IMR-90 (cell line): ENCODE results near the gene M6PR. TPM values are rescaled to one million over a fixed set of nuclear protein-coding genes. Genes with fewer than 3 reads are reported as not detected.

Experiments
- ATAC-seq: fragments of 200-7000 bp; cut with Tn5 transposase; 2 replicates; pipeline ENCODE4 v1.9.1; 2020; ENCODE audit warnings: low read depth, mild to moderate bottlenecking, moderate library complexity
- BruUV-seq: library from RNA; stranded (reverse); fragments of 400-500 nt; replicated peaks from 2 replicates; lab custom pipeline; 2021; lab: Mats Ljungman, UMichigan
- CTCF ChIA-PET: fragments of 300-600 bp; formaldehyde crosslinking; extraction: SDS; loops from one replicate; lab custom pipeline; 2021; ENCODE audit warnings: antibody characterized with exemption; lab: Yijun Ruan, JAX
- POLR2A ChIA-PET: fragments of 300-600 bp; sonication (Branson Sonifier 250); formaldehyde crosslinking; loops from one replicate; lab custom pipeline; 2022; ENCODE audit warnings: antibody characterized with exemption; ENCODE audit not compliant: unreplicated experiment; lab: Charles Lee
- DNase-seq: peaks from one replicate; pipeline ENCODE4 v3.0.0; 2013
- H2AFZ ChIP-seq: replicated peaks from 2 replicates; pipeline ENCODE3; 2013; ENCODE audit warnings: low read length, mild to moderate bottlenecking; ENCODE audit not compliant: poor library complexity
- H2AK5ac ChIP-seq: 2 replicates; pipeline ENCODE4 v1.6.1; 2013; ENCODE audit warnings: low read depth, low read length, inconsistent platforms
- H2AK9ac ChIP-seq: replicated peaks from 2 replicates; pipeline ENCODE3; 2013; ENCODE audit warnings: mild to moderate bottlenecking, low read depth, low read length, moderate library complexity; ENCODE audit not compliant: poor library complexity
- H2BK120ac ChIP-seq: 2 replicates; pipeline ENCODE4 v1.6.1; 2013; ENCODE audit warnings: low read depth, low read length, inconsistent platforms
- H2BK15ac ChIP-seq: 3 replicates; pipeline ENCODE4 v1.6.1; 2013; ENCODE audit warnings: low read depth, low read length, inconsistent platforms
- H2BK20ac ChIP-seq: 2 replicates; pipeline ENCODE4 v1.6.1; 2013; ENCODE audit warnings: low read depth, mild to moderate bottlenecking, inconsistent platforms, low read length, moderate library complexity
- H2BK5ac ChIP-seq: 2 replicates; pipeline ENCODE4 v1.6.1; 2013; ENCODE audit warnings: mild to moderate bottlenecking, low read depth, low read length, inconsistent platforms; ENCODE audit not compliant: poor library complexity, severe bottlenecking
- H3K14ac ChIP-seq: replicated peaks from 2 replicates; pipeline ENCODE4 v1.6.1; 2013; ENCODE audit warnings: low read depth, low read length, inconsistent platforms
- H3K18ac ChIP-seq: 2 replicates; pipeline ENCODE4 v1.6.1; 2013; ENCODE audit warnings: low read depth, low read length, control low read depth
- H3K23ac ChIP-seq: 2 replicates; pipeline ENCODE4 v1.6.1; 2013; ENCODE audit warnings: low read depth, low read length, inconsistent platforms
- H3K27ac ChIP-seq: 2 replicates; pipeline ENCODE4 v1.5.1; 2013; ENCODE audit warnings: mild to moderate bottlenecking, control low read depth, low read length; ENCODE audit not compliant: insufficient read depth
- H3K27me3 ChIP-seq: 2 replicates; pipeline ENCODE4 v1.6.1; 2013; ENCODE audit warnings: low read length; ENCODE audit not compliant: control insufficient read depth, insufficient read depth
- H3K36me3 ChIP-seq: 2 replicates; pipeline ENCODE4 v1.6.1; 2013; ENCODE audit warnings: low read length, mixed read lengths; ENCODE audit not compliant: control insufficient read depth, insufficient read depth
- H3K4ac ChIP-seq: 2 replicates; pipeline ENCODE4 v1.6.1; 2013; ENCODE audit warnings: low read depth, low read length, inconsistent platforms
- H3K4me1 ChIP-seq: 2 replicates; pipeline ENCODE4 v1.6.1; 2013; ENCODE audit warnings: low read length, mixed read lengths; ENCODE audit not compliant: control insufficient read depth, insufficient read depth
- H3K4me2 ChIP-seq: 2 replicates; pipeline ENCODE4 v1.6.1; 2013; ENCODE audit warnings: low read depth, mild to moderate bottlenecking, control low read depth, low read length, moderate library complexity
- H3K4me3 ChIP-seq: 2 replicates; pipeline ENCODE4 v1.5.1; 2013; ENCODE audit warnings: low read depth, mild to moderate bottlenecking, control low read depth, low read length, moderate library complexity; ENCODE audit not compliant: insufficient read depth
- H3K56ac ChIP-seq: 2 replicates; pipeline ENCODE4 v1.6.1; 2013; ENCODE audit warnings: low read length, inconsistent platforms; ENCODE audit not compliant: insufficient read depth; ENCODE audit errors: extremely low read depth
- H3K79me1 ChIP-seq, 2 experiments: 2 replicates each; pipeline ENCODE4 v1.6.1; 2013; ENCODE audit warnings: low read length in 2 of 2, inconsistent platforms in 1 of 2, low read depth in 1 of 2
- H3K9ac ChIP-seq: 2 replicates; pipeline ENCODE4 v1.6.1; 2013; ENCODE audit warnings: low read depth, low read length, control low read depth
- H3K9me1 ChIP-seq: 2 replicates; pipeline ENCODE4 v1.6.1; 2013; ENCODE audit warnings: low read length, inconsistent platforms; ENCODE audit not compliant: insufficient read depth
- H3K9me3 ChIP-seq: 2 replicates; pipeline ENCODE4 v1.6.1; 2013; ENCODE audit warnings: low read length; ENCODE audit not compliant: control insufficient read depth, insufficient read depth
- H4K20me1 ChIP-seq: 2 replicates; pipeline ENCODE4 v1.6.1; 2013; ENCODE audit warnings: low read length, inconsistent platforms; ENCODE audit not compliant: insufficient read depth
- H4K5ac ChIP-seq: 2 replicates; pipeline ENCODE4 v1.6.1; 2013; ENCODE audit warnings: mild to moderate bottlenecking, low read depth, low read length, control low read depth
- H4K8ac ChIP-seq, 2 experiments: 2 replicates each; pipeline ENCODE4 v1.6.1; 2013; ENCODE audit warnings: low read depth in 2 of 2, low read length in 2 of 2, control low read depth in 1 of 2, inconsistent platforms in 1 of 2
- H4K91ac ChIP-seq: 2 replicates; pipeline ENCODE4 v1.6.1; 2013; ENCODE audit warnings: low read depth, low read length, inconsistent platforms; ENCODE audit not compliant: insufficient read depth
- BHLHE40 ChIP-seq: fragments of 150-350 bp; IDR thresholded peaks from 2 replicates; pipeline ENCODE4 v1.6.1; 2016; ENCODE audit warnings: mild to moderate bottlenecking, low read depth, low read length
- MXI1 ChIP-seq: IDR thresholded peaks from 2 replicates; pipeline ENCODE4 v1.6.1; 2012; ENCODE audit warnings: low read depth, mild to moderate bottlenecking, low read length, moderate library complexity, borderline replicate concordance
- WGBS, 2 experiments: methylation state at CpG; one replicate each; pipeline versions ENCODE4 v1.1.5 to v1.1.7; 2013; ENCODE audit warnings: missing lambda C conversion rate in 2 of 2; ENCODE audit not compliant: insufficient read length in 1 of 2; ENCODE audit errors: extremely low coverage in 2 of 2; 5-methylcytosine and 5-hydroxymethylcytosine counted together
- dilution Hi-C: fragments of 300-500 bp; cut with HindIII; formaldehyde crosslinking; loops from one replicate; pipeline ENCODE4 v1.14.3; 2018; ENCODE audit warnings: low sequenced_read_pairs; ENCODE audit not compliant: unreplicated experiment
- in situ Hi-C: fragments of 300-500 bp; cut with MboI; formaldehyde crosslinking; loops from 3 replicates; pipeline ENCODE4 v1.14.3; 2019; ENCODE audit warnings: low sequenced_read_pairs, inconsistent platforms, mixed read lengths
- intact Hi-C: fragments of 100-400 bp; cut with micrococcal nuclease; formaldehyde crosslinking; loops from 2 replicates; pipeline ENCODE4 v1.10.0; 2022
- polyA plus RNA-seq, 3 experiments: library from polyadenylated mRNA; depleted of rRNA; stranded (reverse); fragments of >200 nt; gene quantifications; 2 replicates each; pipeline ENCODE4 v1.2.3, GENCODE V29; 2012; ENCODE audit warnings: low replicate concordance in 1 of 3
- total RNA-seq: library from RNA; depleted of rRNA; stranded (reverse); fragments of >200 nt; gene quantifications from 2 replicates; pipeline ENCODE4 v1.2.3, GENCODE V29; 2012

Gene M6PR
- total and polyA plus RNA-seq, 2 of the 4 experiments (the other 2 are of a cell fraction), result 86.6 to 140 TPM

DNA sequence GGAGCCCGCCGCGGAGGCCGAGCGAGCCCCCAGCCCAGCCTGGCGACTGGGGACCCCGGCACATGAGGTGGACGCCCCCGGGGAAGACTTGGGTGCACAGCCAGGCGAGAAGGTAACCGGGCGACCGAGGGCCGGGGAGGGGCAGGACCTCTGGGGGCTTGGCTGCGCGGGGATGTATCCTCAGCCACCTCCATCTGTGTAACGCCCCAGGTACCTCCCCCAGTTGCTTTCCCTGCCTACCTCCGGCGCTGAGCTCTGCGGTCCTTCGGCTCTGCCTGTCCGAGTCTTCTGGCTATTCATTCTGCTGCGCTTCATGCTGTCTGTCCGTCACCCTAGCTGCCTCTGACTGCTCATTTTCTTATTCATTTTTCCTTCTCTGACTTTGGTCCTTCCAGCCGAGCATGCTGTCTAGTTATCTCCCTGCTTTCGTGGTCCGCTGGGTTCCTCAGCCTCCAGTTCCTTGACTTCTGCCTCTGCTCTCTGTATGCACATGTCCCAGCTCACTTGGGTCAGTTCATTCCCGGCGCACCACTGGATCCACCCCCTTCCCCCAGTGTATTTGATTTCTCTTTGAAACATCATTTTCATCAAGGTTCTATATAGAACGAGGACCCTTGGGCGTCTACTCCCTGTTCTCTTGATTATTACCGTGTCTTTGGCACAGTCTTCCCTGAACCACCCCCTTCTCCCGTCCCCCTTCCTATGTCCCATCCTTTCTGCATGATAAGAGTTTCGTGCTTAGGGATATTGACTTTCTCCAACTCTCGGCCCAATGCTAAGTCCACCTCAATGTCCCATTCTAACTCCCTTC lies 34.5 kb downstream of the M6PR start:
- no peaks in the 10 kb centered on the region for H3K27me3 ChIP-seq
- peak overlapping the region; percentile 76 for H3K4ac ChIP-seq
- peak overlapping the region; percentile 33 for H3K27ac ChIP-seq
- H2BK15ac ChIP-seq, result peak overlapping the region; percentile 45; the same call in 1 of the 3 replicates
- H4K5ac ChIP-seq, result no peak overlapping the region
- H3K9me1 ChIP-seq, result peaks cover 12% of the 10 kb centered on the region
- peak; percentile 72 for ATAC-seq
- peak overlapping the region; percentile 42; the same call in 1 of the 2 replicates for H2BK120ac ChIP-seq
- H3K56ac ChIP-seq, result peak overlapping the region; percentile 22
- DNase-seq, result peak; percentile 37
- H3K36me3 ChIP-seq, result peaks cover 4% of the 10 kb centered on the region
- no peaks in the 10 kb centered on the region for H3K9me3 ChIP-seq
- H3K4me3 ChIP-seq, result peak overlapping the region; percentile 78
- 3% methylated on average over 7 of the region's 35 CpGs; no CpG with 5 or more reads in 1 of the 2 experiments for WGBS, 2 experiments
- no peaks in the 10 kb centered on the region for H4K20me1 ChIP-seq
- peak overlapping the region in 1 of 2 experiments; percentile 11; a peak in 1 of 4 replicates for H4K8ac ChIP-seq
- TF ChIP-seq MXI1 (peak; percentile 59; the same call in 1 of the 2 replicates), BHLHE40 (no peak)
- in situ Hi-C loops (no loop called here), dilution Hi-C loops (no loop called here), intact Hi-C loops (loop anchor here (2.0 kb wide), 1 partner anchor 34 kb away; the partner anchor contains the start of gene M6PR)
- H2BK5ac ChIP-seq, result peak overlapping the region; percentile 22
- H4K91ac ChIP-seq, result peak overlapping the region; percentile 20
- no peak overlapping the region; the same call in 1 of the 2 replicates for H3K18ac ChIP-seq
- H2AK5ac ChIP-seq, result no peak overlapping the region
- ChIA-PET CTCF (interaction anchor here (1.1 to 1.9 kb wide), 4 partner anchors 21 to 25 kb away, joined by 3 to 5 read pairs (median 4); no protein-coding TSS in a partner anchor), POLR2A (interaction anchor here (0.6 kb wide), 1 partner anchor 24 kb away, joined by 3 read pairs; no protein-coding TSS in a partner anchor)
- H3K4me1 ChIP-seq, result peaks cover 2% of the 10 kb centered on the region
- peak overlapping the region; percentile 76 for H3K9ac ChIP-seq
- H2AK9ac ChIP-seq, result peak overlapping the region; percentile 88
- H3K4me2 ChIP-seq, result peak overlapping the region; percentile 89
- H3K14ac ChIP-seq, result peak overlapping the region; percentile 79
- peaks cover 7 to 31% of the 10 kb centered on the region in 2 experiments for H3K79me1 ChIP-seq
- peak overlapping the region; percentile 80 for H3K23ac ChIP-seq
- no peak overlapping the region for H2BK20ac ChIP-seq
- peak overlapping the region; percentile 95 for H2AFZ ChIP-seq
- BruUV-seq, result no TSS peak
